ENCODE data around the gene FHL3.

The FHL3 gene

GRCh38 chr1:37997256-37998088 is 7.8 kb downstream of the FHL3 start:
- no peak overlapping the region for H3K27ac ChIP-seq (ENCODE audit: low read length, poor library complexity, severe bottlenecking)
- H3K4me1 ChIP-seq (ENCODE audit: control insufficient read depth, insufficient read depth, low read depth, low read length) = peaks cover 43% of the 10 kb centered on the region
- no peak for DNase-seq
- no peaks in the 10 kb centered on the region for H3K9me3 ChIP-seq (ENCODE audit: control insufficient read depth, low read length)
- no peak overlapping the region for H3K14ac ChIP-seq (ENCODE audit: low read length in 2 of 2)
- no peak overlapping the region for H2AK5ac ChIP-seq (ENCODE audit: low read length, severe bottlenecking)
- 92% methylated on average over 20 of the region's 25 CpGs for WGBS
- peak overlapping the region; percentile 22 for H4K91ac ChIP-seq (ENCODE audit: low read length)
- H2BK12ac ChIP-seq (ENCODE audit: low read length in 2 of 2) = peak overlapping the region; percentile 46 to 59
- no peak overlapping the region for H2BK15ac ChIP-seq (ENCODE audit: low read depth, poor library complexity, severe bottlenecking)
- peaks cover 29% of the 10 kb centered on the region for H3K79me1 ChIP-seq (replicated peaks; ENCODE audit: low read length, poor library complexity, severe bottlenecking)
- no peak overlapping the region for H3K4me2 ChIP-seq (ENCODE audit: low read length, poor library complexity, severe bottlenecking)
- no peak overlapping the region for H2AFZ ChIP-seq (ENCODE audit: low read depth, low read length)
- H3K4me3 ChIP-seq (ENCODE audit: insufficient read depth in 1 of 2, low read depth in 1 of 2, low read length in 2 of 2) = no peak overlapping the region
- H2BK120ac ChIP-seq (ENCODE audit: low read depth, low read length) = no peak overlapping the region
- H3K36me3 ChIP-seq (ENCODE audit: control insufficient read depth in 1 of 2, insufficient read depth in 2 of 2, low read depth in 1 of 2, low read length in 2 of 2) = peaks cover 21 to 45% of the 10 kb centered on the region in 2 experiments
- no peak overlapping the region for H3K4ac ChIP-seq (ENCODE audit: low read depth in 1 of 2, low read length in 2 of 2)
- peak overlapping the region; percentile 72 for H3K9ac ChIP-seq (ENCODE audit: low read length)
- peak overlapping the region; percentile 77 for H4K8ac ChIP-seq (ENCODE audit: low read length)
- H2BK5ac ChIP-seq (ENCODE audit: low read depth, low read length, poor library complexity, severe bottlenecking) = no peak overlapping the region
- no peak overlapping the region for H3K18ac ChIP-seq (ENCODE audit: low read depth in 1 of 2, low read length in 2 of 2)
- H3K27me3 ChIP-seq (ENCODE audit: control insufficient read depth in 1 of 2, insufficient read depth in 1 of 2, low read length in 2 of 2) = no peaks in the 10 kb centered on the region
- H3K23ac ChIP-seq (ENCODE audit: low read length in 2 of 2) = no peak overlapping the region

DNA sequence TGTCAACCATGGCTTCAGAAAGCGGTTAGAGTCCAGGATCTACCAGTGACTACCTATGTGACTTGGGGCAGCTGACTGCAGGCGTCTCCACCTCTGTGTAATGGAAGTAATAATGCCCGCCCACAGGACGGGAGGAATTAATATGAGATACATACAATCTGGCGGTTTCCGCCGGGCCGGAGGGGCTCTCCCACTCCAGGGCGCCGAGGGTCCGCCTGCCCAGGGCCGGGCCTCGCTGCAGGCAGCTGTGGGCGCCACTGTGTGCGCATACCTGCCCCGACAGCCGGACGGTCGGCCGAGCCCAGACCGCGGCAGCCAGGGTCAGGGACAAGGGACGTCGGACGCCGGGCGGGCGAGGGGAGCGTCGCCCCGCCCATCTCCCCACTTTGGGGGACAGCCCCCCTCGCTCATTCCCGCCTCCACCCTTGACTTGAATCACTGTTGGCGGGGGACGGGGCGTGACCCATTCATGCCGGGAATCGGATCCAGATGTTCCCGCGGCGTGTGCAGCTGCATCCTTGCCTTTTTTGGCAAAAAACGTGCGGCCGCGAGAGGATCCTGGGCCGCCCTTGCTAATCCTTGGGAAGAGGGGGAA is 9.5 kb downstream of the FHL3 start:
- Histone ChIP-seq H3K27me3 (ENCODE audit: control insufficient read depth in 1 of 2, insufficient read depth in 1 of 2, low read length in 2 of 2) (no peaks in the 10 kb centered on the region), H3K14ac (ENCODE audit: low read length in 2 of 2) (no peak overlapping the region), H2BK15ac (ENCODE audit: low read depth, poor library complexity, severe bottlenecking) (peak overlapping the region; percentile 71), H2BK120ac (ENCODE audit: low read depth, low read length) (peak overlapping the region; percentile 39), H4K91ac (ENCODE audit: low read length) (peak overlapping the region; percentile 96), H2AK5ac (ENCODE audit: low read length, severe bottlenecking) (no peak overlapping the region), H3K9ac (ENCODE audit: low read length) (peak overlapping the region; percentile 91), H3K18ac (ENCODE audit: low read depth in 1 of 2, low read length in 2 of 2) (peak overlapping the region; percentile 71 to 75), H4K8ac (ENCODE audit: low read length) (peak overlapping the region; percentile 93), H3K4me2 (ENCODE audit: low read length, poor library complexity, severe bottlenecking) (peak overlapping the region; percentile 61), H3K4me1 (ENCODE audit: control insufficient read depth, insufficient read depth, low read depth, low read length) (peaks cover 36% of the 10 kb centered on the region), H3K79me1 (replicated peaks; ENCODE audit: low read length, poor library complexity, severe bottlenecking) (peaks cover 29% of the 10 kb centered on the region), H2BK12ac (ENCODE audit: low read length in 2 of 2) (peak overlapping the region in 1 of 2 experiments; percentile 51), H3K4ac (ENCODE audit: low read depth in 1 of 2, low read length in 2 of 2) (peak overlapping the region; percentile 44 to 46), H3K9me3 (ENCODE audit: control insufficient read depth, low read length) (no peaks in the 10 kb centered on the region), H3K36me3 (ENCODE audit: control insufficient read depth in 1 of 2, insufficient read depth in 2 of 2, low read depth in 1 of 2, low read length in 2 of 2) (peaks cover 21 to 44% of the 10 kb centered on the region in 2 experiments), H3K23ac (ENCODE audit: low read length in 2 of 2) (no peak overlapping the region), H2BK5ac (ENCODE audit: low read depth, low read length, poor library complexity, severe bottlenecking) (peak overlapping the region; percentile 53), H2AFZ (ENCODE audit: low read depth, low read length) (peak overlapping the region; percentile 29), H3K27ac (ENCODE audit: low read length, poor library complexity, severe bottlenecking) (no peak overlapping the region), H3K4me3 (ENCODE audit: insufficient read depth in 1 of 2, low read depth in 1 of 2, low read length in 2 of 2) (peak overlapping the region; percentile 43 to 73)
- WGBS = 32% methylated on average over 42 of the region's 46 CpGs
- peak; percentile 71 for DNase-seq

- Histone ChIP-seq H3K79me1 (replicated peaks; ENCODE audit: low read length, poor library complexity, severe bottlenecking) (peaks cover 29% of the 10 kb centered on the region), H4K8ac (ENCODE audit: low read length) (peak overlapping the region; percentile 10), H3K14ac (ENCODE audit: low read length in 2 of 2) (no peak overlapping the region), H4K91ac (ENCODE audit: low read length) (no peak overlapping the region), H3K9ac (ENCODE audit: low read length) (peak overlapping the region; percentile 91), H2AFZ (ENCODE audit: low read depth, low read length) (no peak overlapping the region), H3K36me3 (ENCODE audit: control insufficient read depth in 1 of 2, insufficient read depth in 2 of 2, low read depth in 1 of 2, low read length in 2 of 2) (peaks cover 21 to 44% of the 10 kb centered on the region in 2 experiments), H3K4me3 (ENCODE audit: insufficient read depth in 1 of 2, low read depth in 1 of 2, low read length in 2 of 2) (peak overlapping the region in 1 of 2 experiments; percentile 73), H3K23ac (ENCODE audit: low read length in 2 of 2) (no peak overlapping the region), H3K4me2 (ENCODE audit: low read length, poor library complexity, severe bottlenecking) (no peak overlapping the region), H2BK15ac (ENCODE audit: low read depth, poor library complexity, severe bottlenecking) (peak overlapping the region; percentile 33), H2AK5ac (ENCODE audit: low read length, severe bottlenecking) (no peak overlapping the region), H3K27me3 (ENCODE audit: control insufficient read depth in 1 of 2, insufficient read depth in 1 of 2, low read length in 2 of 2) (no peaks in the 10 kb centered on the region), H3K9me3 (ENCODE audit: control insufficient read depth, low read length) (no peaks in the 10 kb centered on the region), H3K27ac (ENCODE audit: low read length, poor library complexity, severe bottlenecking) (no peak overlapping the region), H3K18ac (ENCODE audit: low read depth in 1 of 2, low read length in 2 of 2) (peak overlapping the region in 1 of 2 experiments; percentile 18), H3K4ac (ENCODE audit: low read depth in 1 of 2, low read length in 2 of 2) (no peak overlapping the region), H2BK12ac (ENCODE audit: low read length in 2 of 2) (no peak overlapping the region), H3K4me1 (ENCODE audit: control insufficient read depth, insufficient read depth, low read depth, low read length) (peaks cover 30% of the 10 kb centered on the region), H2BK5ac (ENCODE audit: low read depth, low read length, poor library complexity, severe bottlenecking) (no peak overlapping the region), H2BK120ac (ENCODE audit: low read depth, low read length) (no peak overlapping the region)
- DNase-seq = no peak
- 93% methylated on average over 11 of the region's 11 CpGs for WGBS
Observed at GRCh38 chr1:37994886-37995566, 10.3 kb downstream of the FHL3 start.
